Neural progenitor cell (in vitro differentiated cells): ENCODE results near the gene CLSTN2.

Experiments used
- EZH2 ChIP-seq: fragments of 200-600 bp; sonication (generic); IDR thresholded peaks from 2 replicates; pipeline ENCODE4 v1.6.1; 2017; ENCODE audit warnings: antibody characterized with exemption, mild to moderate bottlenecking, moderate library complexity
- TF ChIP-seq, protein P1 (sequence below): fragments of 200-600 bp; sonication (generic); IDR thresholded peaks from 2 replicates; pipeline ENCODE4 v1.5.1; 2017; ENCODE audit warnings: antibody characterized with exemption, mild to moderate bottlenecking

DNA sequence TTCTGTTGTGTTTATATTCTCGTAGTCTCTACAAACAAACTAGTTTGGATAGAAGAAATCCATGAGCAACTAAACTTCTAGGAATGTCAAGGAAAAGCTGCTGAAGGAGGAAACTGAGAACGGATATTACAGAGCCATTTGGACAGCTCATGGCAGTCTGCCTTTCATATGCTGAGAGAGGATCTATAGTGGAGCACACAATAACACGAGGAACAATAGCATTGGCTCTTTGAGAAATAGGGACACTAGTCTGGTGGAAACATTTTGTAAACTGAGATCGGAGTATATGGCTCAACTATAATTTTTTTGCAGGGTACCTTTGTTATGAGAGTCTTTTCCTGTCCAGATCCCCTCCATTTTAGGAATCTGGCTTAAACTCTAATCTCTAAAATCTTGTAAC, 200.5 kb downstream of the CLSTN2 start:
- TF ChIP-seq, protein P1, sequence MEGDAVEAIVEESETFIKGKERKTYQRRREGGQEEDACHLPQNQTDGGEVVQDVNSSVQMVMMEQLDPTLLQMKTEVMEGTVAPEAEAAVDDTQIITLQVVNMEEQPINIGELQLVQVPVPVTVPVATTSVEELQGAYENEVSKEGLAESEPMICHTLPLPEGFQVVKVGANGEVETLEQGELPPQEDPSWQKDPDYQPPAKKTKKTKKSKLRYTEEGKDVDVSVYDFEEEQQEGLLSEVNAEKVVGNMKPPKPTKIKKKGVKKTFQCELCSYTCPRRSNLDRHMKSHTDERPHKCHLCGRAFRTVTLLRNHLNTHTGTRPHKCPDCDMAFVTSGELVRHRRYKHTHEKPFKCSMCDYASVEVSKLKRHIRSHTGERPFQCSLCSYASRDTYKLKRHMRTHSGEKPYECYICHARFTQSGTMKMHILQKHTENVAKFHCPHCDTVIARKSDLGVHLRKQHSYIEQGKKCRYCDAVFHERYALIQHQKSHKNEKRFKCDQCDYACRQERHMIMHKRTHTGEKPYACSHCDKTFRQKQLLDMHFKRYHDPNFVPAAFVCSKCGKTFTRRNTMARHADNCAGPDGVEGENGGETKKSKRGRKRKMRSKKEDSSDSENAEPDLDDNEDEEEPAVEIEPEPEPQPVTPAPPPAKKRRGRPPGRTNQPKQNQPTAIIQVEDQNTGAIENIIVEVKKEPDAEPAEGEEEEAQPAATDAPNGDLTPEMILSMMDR = no peak
- no peak for TF ChIP-seq EZH2
